Subcutaneous preadipocyte (primary cell): ENCODE results near the gene MMEL1. TPM values are rescaled to one million over a fixed set of nuclear protein-coding genes. Genes with fewer than 3 reads are reported as not detected.

Experiments used
- total RNA-seq: library from RNA; depleted of rRNA; stranded (reverse); fragments of >200 nt; gene quantifications from 2 replicates; pipeline ENCODE4 v1.2.3, GENCODE V29; 2012

Gene MMEL1, protein sequence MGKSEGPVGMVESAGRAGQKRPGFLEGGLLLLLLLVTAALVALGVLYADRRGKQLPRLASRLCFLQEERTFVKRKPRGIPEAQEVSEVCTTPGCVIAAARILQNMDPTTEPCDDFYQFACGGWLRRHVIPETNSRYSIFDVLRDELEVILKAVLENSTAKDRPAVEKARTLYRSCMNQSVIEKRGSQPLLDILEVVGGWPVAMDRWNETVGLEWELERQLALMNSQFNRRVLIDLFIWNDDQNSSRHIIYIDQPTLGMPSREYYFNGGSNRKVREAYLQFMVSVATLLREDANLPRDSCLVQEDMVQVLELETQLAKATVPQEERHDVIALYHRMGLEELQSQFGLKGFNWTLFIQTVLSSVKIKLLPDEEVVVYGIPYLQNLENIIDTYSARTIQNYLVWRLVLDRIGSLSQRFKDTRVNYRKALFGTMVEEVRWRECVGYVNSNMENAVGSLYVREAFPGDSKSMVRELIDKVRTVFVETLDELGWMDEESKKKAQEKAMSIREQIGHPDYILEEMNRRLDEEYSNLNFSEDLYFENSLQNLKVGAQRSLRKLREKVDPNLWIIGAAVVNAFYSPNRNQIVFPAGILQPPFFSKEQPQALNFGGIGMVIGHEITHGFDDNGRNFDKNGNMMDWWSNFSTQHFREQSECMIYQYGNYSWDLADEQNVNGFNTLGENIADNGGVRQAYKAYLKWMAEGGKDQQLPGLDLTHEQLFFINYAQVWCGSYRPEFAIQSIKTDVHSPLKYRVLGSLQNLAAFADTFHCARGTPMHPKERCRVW
- total RNA-seq, result not detected in 2 replicates

DNA sequence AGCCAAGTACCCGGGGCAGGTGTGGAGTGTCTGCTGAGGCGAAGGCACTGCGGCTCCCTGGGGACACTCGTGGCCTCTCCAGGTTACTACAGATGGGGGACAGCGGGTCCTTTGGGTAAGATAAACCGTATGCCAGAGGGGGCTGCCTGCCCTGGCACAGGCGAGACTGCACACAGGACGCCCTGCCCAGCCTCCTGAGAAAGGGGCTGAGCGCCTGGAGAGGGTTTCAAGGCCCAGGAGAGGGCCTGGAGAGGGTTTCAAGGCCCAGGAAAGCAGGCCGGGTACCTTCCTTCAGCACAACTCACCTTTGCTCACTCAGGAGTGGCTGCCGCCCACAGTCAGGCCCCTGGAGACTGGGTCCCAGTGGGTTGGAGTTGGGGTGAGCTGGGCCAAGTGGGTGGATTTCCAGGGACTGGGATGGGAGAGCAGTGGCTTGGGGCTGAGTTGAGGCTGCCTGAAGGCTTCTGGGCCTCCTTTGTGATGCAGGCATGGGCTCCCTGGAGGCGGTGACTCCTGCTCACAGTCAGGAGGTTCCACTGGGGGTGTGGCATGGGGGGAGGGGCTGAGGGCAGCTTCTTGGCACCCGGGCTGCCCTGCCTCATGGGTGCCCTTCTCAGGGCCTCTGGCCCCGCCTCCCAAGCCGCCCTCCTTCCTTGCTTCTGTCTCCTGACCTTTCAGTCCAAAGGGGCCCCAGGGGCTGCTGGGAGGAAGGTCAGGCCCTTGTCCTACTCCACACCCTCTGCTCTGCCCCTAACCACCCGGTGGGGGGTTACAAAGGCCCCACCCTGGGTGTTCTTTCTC, at the start of gene MMEL1:
TSS of gene MMEL1 (minus strand) at position 456 of the 801 bp plus-strand sequence. CDS start 3,532 bp downstream, outside the sequence.

DNA sequence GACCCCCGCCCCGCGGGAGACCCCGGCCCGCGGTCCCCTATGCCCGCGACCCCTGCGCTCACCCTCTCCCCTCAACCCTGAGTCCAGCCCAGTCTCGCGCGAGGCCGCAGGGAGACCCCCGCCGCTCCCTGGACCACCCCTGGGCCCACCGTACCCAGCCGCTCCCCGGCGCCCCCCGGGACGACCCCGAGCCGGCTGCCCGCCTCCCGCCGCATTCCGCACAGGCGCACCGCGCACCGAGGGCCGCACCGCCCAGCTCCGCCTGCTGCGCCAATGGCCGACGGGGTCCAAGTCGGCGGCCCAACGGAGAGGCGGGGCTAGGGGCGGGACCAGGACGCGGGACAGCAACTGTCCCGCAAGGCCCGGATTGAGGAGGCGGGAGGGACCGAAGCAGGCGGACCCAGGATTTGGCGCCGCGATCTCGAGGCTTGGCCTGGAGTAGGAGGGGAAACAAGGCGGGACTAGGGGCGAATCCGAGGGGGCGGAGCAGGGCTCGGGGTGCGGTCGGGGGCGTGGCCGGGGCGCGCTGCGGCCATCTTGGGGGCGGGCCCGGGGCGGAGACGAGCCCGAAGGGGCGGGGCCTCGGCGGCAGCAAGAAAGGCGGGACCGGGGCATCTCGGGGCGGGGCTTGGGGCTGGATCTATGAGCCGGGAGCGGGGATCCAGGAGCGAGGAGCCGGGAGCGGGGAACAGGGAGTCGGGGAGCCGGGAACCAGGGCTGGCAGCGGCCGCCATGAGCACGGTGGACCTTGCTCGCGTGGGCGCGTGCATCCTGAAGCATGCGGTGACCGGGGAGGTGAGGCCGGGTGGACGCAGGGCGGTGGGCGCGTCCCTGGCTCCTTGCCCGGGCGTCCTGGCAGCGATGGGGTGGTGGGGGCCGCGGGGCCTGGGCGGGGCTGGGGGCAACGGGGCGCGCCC, 46.4 kb downstream of the MMEL1 start, which contains the start of gene PRXL2B:
TSS of gene PRXL2B (plus strand) at position 624 of the 917 bp plus-strand sequence. CDS start at position 733, 109 bp downstream.

GRCh38 chr1:2556277-2556677, 76.5 kb downstream of the MMEL1 start, which contains the start of gene TNFRSF14:
Gene TNFRSF14, plus strand, starts transcription at chr1:2556371. Its CDS starts 294 bp downstream, at chr1:2556665.

Other genes with a start within 250 kb of the MMEL1 start
- gene MORN1, start 241.5 kb downstream of the MMEL1 start, total RNA-seq, result 8.1 and 11.1 TPM in 2 replicates
- 65.4 and 97.6 TPM in 2 replicates for gene RER1, start 241.2 kb downstream of the MMEL1 start, total RNA-seq
- gene PEX10, start 220.5 kb downstream of the MMEL1 start, total RNA-seq, result 26.8 and 29.1 TPM in 2 replicates
- gene PLCH2, start 156.7 kb downstream of the MMEL1 start, total RNA-seq, result 0.20 TPM in 1 of 2 replicates, not detected in the other
- gene PANK4, start 106.4 kb downstream of the MMEL1 start, total RNA-seq, result 16.5 and 27.4 TPM in 2 replicates
- gene HES5, start 102.8 kb downstream of the MMEL1 start, total RNA-seq, result not detected in 2 replicates
- 8.6 and 11.4 TPM in 2 replicates for gene TNFRSF14, start 76.6 kb downstream of the MMEL1 start, total RNA-seq
- 11.0 and 16.8 TPM in 2 replicates for gene PRXL2B, start 46.2 kb downstream of the MMEL1 start, total RNA-seq
- 0.20 and 0.37 TPM in 2 replicates for gene TTC34, start 168.7 kb upstream of the MMEL1 start, total RNA-seq